Measurements from ENCODE around the gene RHOD. TPM values are rescaled to one million over a fixed set of nuclear protein-coding genes. Genes with fewer than 3 reads are reported as not detected.

The RHOD gene
- total and polyA plus RNA-seq, 2 donors (not counting 3 experiments of a cell fraction or from before 2014, with no cell fraction given), result 10.6 to 17.9 TPM

DNA sequence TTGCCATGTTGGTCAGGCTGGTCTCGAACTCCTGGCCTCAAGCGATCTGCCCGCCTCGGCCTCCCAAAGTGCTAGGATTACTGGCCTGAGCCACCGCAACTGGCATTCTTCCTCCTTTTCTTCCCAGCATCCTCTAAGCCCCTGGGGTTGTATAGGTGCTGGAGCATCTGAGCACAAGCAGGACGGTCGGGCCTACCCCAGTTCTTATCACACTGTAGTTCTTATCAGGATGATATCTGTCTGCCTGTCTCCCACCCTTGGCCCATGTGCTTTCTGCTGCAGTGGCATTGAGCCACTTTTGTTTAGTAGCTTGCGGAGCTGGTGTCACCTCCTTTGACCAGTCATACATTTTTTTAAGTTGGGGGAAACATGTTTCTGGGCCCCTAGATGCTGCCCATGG lies 1.9 kb downstream of the RHOD start:
- Histone ChIP-seq H3K9ac (replicated peaks; ENCODE audit: extremely low read depth, insufficient read depth, low read length) (no peak overlapping the region), H3K36me3 (ENCODE audit: control insufficient read depth in 2 of 2, extremely low read depth in 1 of 2, insufficient read depth in 2 of 2, low read length in 2 of 2) (no peaks in the 10 kb centered on the region), H4K20me1 (replicated peaks; ENCODE audit: control insufficient read depth, extremely low read depth, insufficient read depth, low read length) (no peaks in the 10 kb centered on the region), H3K4me2 (ENCODE audit: insufficient read depth, low read length) (no peak overlapping the region), H3K79me2 (ENCODE audit: control insufficient read depth, insufficient read depth, low read length) (no peaks in the 10 kb centered on the region), H3K27ac (ENCODE audit: insufficient read depth, low read depth, low read length) (no peak overlapping the region), H3K9me1 (replicated peaks; ENCODE audit: control insufficient read depth, extremely low read depth, insufficient read depth, low read length) (no peaks in the 10 kb centered on the region), H2AFZ (ENCODE audit: low read depth, low read length) (no peak overlapping the region), H3K27me3 (ENCODE audit: control insufficient read depth in 2 of 2, insufficient read depth in 2 of 2, low read length in 2 of 2) (no peaks in the 10 kb centered on the region), H3K4me3 (replicated peaks in 1 of 3; ENCODE audit: insufficient read depth in 1 of 3, low read depth in 1 of 3, low read length in 3 of 3) (no peak overlapping the region), H3K4me1 (ENCODE audit: control insufficient read depth, extremely low read depth, insufficient read depth, low read length) (peaks cover 23% of the 10 kb centered on the region), H3K9me3 (replicated peaks; ENCODE audit: control insufficient read depth, insufficient read depth, low read length) (no peaks in the 10 kb centered on the region)
- intact Hi-C loops (cut with micrococcal nuclease) (no loop called here), dilution Hi-C loops (cut with MboI; ENCODE audit: extremely low pct_ligation_motif_present, low sequenced_read_pairs) (no loop called here)
- CTCF ChIA-PET, result no interaction called here
- no peak for FAIRE-seq
- TF ChIP-seq POLR2A (IDR thresholded peaks at IDR 0.05; ENCODE audit: low read depth, low read length) (no peak), MYC (IDR thresholded peaks at IDR 0.05; ENCODE audit: low read depth, low read length) (no peak), POLR2AphosphoS5 (IDR thresholded peaks at IDR 0.05; ENCODE audit: insufficient read depth, low read depth, low read length) (no peak), JUN (IDR thresholded peaks at IDR 0.05; ENCODE audit: borderline replicate concordance, insufficient read depth, insufficient read length, low read depth) (no peak), GATA2 (IDR thresholded peaks at IDR 0.05; ENCODE audit: insufficient read depth, insufficient read length, low read depth, low read length) (no peak), EZH2 (IDR thresholded peaks at IDR 0.05; ENCODE audit: borderline replicate concordance, low read depth, low read length, severe bottlenecking) (no peak), FOS (IDR thresholded peaks at IDR 0.05; ENCODE audit: borderline replicate concordance, insufficient read depth, low read length) (no peak)
- TF ChIP-seq, protein P1, sequence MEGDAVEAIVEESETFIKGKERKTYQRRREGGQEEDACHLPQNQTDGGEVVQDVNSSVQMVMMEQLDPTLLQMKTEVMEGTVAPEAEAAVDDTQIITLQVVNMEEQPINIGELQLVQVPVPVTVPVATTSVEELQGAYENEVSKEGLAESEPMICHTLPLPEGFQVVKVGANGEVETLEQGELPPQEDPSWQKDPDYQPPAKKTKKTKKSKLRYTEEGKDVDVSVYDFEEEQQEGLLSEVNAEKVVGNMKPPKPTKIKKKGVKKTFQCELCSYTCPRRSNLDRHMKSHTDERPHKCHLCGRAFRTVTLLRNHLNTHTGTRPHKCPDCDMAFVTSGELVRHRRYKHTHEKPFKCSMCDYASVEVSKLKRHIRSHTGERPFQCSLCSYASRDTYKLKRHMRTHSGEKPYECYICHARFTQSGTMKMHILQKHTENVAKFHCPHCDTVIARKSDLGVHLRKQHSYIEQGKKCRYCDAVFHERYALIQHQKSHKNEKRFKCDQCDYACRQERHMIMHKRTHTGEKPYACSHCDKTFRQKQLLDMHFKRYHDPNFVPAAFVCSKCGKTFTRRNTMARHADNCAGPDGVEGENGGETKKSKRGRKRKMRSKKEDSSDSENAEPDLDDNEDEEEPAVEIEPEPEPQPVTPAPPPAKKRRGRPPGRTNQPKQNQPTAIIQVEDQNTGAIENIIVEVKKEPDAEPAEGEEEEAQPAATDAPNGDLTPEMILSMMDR (IDR thresholded peaks at IDR 0.05; ENCODE audit: extremely low read depth in 1 of 2, insufficient read depth in 1 of 2, low read depth in 1 of 2, low read length in 2 of 2), result no peak
- TF ChIP-seq, protein P2, sequence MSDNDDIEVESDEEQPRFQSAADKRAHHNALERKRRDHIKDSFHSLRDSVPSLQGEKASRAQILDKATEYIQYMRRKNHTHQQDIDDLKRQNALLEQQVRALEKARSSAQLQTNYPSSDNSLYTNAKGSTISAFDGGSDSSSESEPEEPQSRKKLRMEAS (IDR thresholded peaks at IDR 0.05; ENCODE audit: insufficient read depth, insufficient read length), result no peak
- POLR2A ChIA-PET, result no interaction called here
- no peak for DNase-seq (ENCODE audit: low read depth, low spot score)
- no TSS peak for BruUV-seq (replicated peaks)
